KOPT-K1 (cell line): Measurements from ENCODE around the gene UQCRQ.

ENCODE experiments used
- H3K27ac ChIP-seq: fragments of 200-600 bp; sonication (generic); 2 replicates; pipeline ENCODE4 v1.5.1; 2016; ENCODE audit warnings: antibody characterized with exemption, mild to moderate bottlenecking, low read depth, low read length; ENCODE audit not compliant: poor library complexity, severe bottlenecking
- H3K36me3 ChIP-seq: fragments of 200-600 bp; sonication (generic); 2 replicates; pipeline ENCODE4 v1.5.1; 2017; ENCODE audit warnings: antibody characterized with exemption, mild to moderate bottlenecking, low read length, moderate library complexity; ENCODE audit not compliant: insufficient read depth
- H3K9me3 ChIP-seq: fragments of 200-600 bp; sonication (generic); 2 replicates; pipeline ENCODE4 v1.5.1; 2017; ENCODE audit warnings: antibody characterized with exemption, low read length, mild to moderate bottlenecking; ENCODE audit not compliant: insufficient read depth, poor library complexity, severe bottlenecking

Gene UQCRQ

GRCh38 chr5:132866342-132867045 is at the start of gene UQCRQ, which contains the start of gene GDF9:
Gene UQCRQ (plus strand): TSS chr5:132866642. CDS start chr5:132866882, 240 bp downstream.
Gene GDF9 (minus strand): TSS chr5:132866469. CDS start chr5:132864533, 1,936 bp downstream.
- H3K27ac ChIP-seq, result peak within 1 kb of the TSS; percentile 71
- peaks cover 39% of the 10 kb centered on the region for H3K36me3 ChIP-seq
- H3K9me3 ChIP-seq, result no peaks in the 10 kb centered on the region

- Histone ChIP-seq H3K9me3 (no peaks in the 10 kb centered on the region), H3K27ac (no peak overlapping the region), H3K36me3 (no peaks in the 10 kb centered on the region)
These were observed 49.4 kb upstream of the UQCRQ start for GRCh38 chr5:132817011-132817410.

DNA sequence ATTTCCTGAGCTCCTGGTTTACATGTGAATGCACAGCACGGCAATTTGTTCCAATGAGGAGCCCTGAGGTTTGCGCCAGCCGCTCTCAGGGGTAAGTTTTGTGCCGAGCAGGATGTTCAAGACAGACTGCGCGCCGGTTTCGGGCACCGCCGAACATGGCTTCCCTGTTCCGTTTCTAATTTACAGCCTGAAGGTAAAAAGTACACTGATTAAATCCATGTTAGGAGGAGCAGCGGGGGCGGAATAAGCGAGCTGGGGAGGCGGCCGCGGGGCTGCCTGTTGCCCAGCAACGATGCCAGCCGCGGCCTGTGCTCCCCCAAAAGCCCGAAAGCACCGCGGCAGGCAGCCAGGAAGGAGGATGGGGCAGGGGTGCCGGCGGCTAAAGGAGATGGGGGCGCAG is 47.0 kb upstream of the UQCRQ start:
- Histone ChIP-seq H3K9me3 (no peaks in the 10 kb centered on the region), H3K36me3 (no peaks in the 10 kb centered on the region), H3K27ac (no peak overlapping the region)

DNA sequence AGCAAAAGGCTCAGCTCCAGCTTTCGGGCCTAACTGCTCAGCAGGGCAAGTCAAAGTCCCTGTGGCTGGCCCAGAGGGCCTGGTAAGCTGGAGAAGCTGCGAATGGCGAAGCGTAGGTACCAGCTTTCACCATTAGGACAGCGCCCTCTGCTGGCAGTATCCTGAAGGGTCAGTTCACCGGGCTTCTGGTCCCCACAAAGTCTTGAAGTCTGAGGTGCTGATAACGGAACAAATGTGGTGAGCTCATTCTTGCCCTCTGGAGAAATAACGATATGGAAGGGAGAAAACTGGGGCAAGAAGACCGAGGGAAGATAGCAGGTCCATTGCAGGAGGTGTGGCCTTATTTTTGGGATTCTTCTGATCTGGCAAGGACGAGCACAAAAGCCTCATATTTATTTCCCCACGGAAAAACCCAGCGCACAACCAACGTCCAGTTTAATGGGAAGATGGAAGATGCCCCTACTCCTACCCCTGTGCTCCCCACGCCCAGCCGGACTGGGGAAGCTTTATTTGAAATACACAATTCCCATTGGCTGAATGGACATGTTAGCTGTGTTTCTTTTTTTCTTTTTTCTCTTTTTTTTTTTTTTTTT is 46.2 kb upstream of the UQCRQ start:
- no peak overlapping the region for H3K27ac ChIP-seq

GRCh38 chr5:132821350-132821749 is 45.1 kb upstream of the UQCRQ start:
- H3K36me3 ChIP-seq, result no peaks in the 10 kb centered on the region

More for the DNA sequence above, 46.2 kb upstream of the UQCRQ start:
- Histone ChIP-seq H3K9me3 (no peaks in the 10 kb centered on the region), H3K36me3 (no peaks in the 10 kb centered on the region)

DNA sequence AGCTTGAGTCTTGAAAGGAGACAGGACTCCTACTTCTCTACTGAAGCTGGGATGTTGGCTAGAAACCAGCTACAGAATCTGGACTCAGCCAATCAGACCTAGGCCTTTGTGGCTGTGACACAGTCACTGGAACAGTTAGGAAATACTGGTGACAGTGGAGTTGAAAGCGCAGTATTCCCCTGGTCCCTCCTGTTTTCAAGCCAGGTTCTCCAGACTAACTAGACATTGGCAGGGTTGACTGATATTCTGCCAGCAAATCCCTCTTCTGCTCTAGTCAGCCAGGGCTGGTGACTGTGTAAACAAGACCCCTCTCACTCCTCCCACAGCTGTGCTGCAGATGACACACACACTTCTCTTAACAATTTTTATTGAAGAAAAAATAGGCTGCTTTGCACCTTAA is 44.7 kb upstream of the UQCRQ start:
- no peaks in the 10 kb centered on the region for H3K36me3 ChIP-seq
- H3K9me3 ChIP-seq, result no peaks in the 10 kb centered on the region
- no peak overlapping the region for H3K27ac ChIP-seq

More at GRCh38 chr5:132821350-132821749, 45.1 kb upstream of the UQCRQ start:
- H3K9me3 ChIP-seq, result no peaks in the 10 kb centered on the region
- H3K27ac ChIP-seq, result no peak overlapping the region

- no peaks in the 10 kb centered on the region for H3K36me3 ChIP-seq
- H3K9me3 ChIP-seq, result no peaks in the 10 kb centered on the region
- H3K27ac ChIP-seq, result no peak overlapping the region
These were observed 43.6 kb upstream of the UQCRQ start for GRCh38 chr5:132822650-132823480.

DNA sequence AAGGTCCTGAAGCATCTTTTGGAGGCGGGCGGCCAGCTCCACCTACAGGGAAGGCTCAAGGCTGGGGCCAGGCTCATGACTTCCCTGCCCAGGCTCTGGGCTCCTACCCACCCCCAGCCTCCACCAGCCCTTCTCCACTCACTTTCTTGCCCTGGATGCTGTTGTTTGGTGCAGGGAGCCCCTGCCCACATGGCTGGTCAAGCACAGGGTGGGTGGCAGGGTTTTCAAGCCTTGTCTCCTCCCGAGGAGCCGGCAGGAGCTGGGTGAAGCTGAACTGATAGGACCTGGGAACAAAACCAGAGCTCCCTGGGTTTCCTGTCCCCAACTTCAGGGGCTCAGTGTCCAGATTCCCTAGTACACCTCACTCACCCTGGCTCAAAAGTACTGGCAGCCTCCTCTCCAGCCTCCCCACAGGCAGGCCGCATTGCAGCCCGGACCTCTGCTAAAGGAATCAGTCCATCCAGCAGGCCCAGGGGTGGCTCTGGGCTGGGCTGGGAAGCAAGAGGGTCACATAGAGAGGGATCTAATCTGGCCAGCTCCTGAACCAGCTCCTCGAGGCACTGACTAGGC is 42.9 kb upstream of the UQCRQ start:
- Histone ChIP-seq H3K36me3 (no peaks in the 10 kb centered on the region), H3K27ac (no peak overlapping the region), H3K9me3 (no peaks in the 10 kb centered on the region)

DNA sequence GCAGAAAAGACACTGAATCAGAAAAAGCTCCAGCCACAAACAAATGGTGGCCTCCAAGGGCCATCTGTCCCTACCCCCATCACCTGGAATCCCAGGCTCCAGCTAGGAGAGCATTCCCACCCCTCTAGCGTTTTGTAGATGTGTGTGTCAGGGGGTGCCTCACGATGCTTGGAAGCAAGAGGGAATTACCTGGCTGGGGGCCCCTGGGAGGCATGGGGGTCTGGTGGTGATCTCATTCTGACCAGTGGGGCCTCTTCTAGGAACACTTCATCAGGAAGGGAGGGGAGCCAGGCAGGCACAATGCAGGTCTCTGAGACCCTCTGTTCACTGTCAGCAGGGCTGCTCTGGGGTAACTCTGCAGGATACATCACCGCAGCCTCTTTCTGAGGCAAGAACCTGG is 42.0 kb upstream of the UQCRQ start:
- H3K27ac ChIP-seq, result no peak overlapping the region
- no peaks in the 10 kb centered on the region for H3K36me3 ChIP-seq
- no peaks in the 10 kb centered on the region for H3K9me3 ChIP-seq

GRCh38 chr5:132825033-132825833 is 41.2 kb upstream of the UQCRQ start:
- no peak overlapping the region for H3K27ac ChIP-seq
- no peaks in the 10 kb centered on the region for H3K9me3 ChIP-seq
- no peaks in the 10 kb centered on the region for H3K36me3 ChIP-seq

DNA sequence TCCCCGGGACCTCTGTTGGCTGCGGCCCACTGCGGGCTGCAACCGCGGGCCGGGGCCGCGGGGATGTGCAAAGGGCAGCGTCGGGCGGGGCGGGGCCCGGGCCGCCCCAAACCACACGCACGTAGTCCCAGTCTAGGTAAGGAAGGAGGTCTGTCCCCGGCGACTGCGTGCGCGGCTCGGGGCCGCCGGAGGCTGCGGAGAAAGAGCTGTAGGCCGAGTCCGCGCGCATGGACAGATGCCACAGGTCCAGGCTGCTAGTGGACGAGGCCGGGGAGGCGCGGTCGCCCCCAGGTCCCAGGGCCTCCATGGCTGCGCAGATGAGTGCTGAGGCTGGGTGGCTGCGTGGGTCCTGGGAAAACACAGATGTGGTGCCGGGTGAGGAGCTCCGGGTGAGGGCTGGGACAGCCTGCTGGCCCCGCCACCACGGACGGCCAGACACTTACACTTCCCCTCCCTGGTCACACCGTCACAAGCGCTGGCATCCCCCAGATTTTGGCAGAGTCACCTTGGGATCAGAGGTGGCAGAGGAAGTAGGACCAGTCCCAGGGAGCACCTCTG is 40.5 kb upstream of the UQCRQ start:
- H3K9me3 ChIP-seq, result no peaks in the 10 kb centered on the region
- no peaks in the 10 kb centered on the region for H3K36me3 ChIP-seq
- H3K27ac ChIP-seq, result no peak overlapping the region

- H3K9me3 ChIP-seq, result no peaks in the 10 kb centered on the region
- no peak overlapping the region for H3K27ac ChIP-seq
- no peaks in the 10 kb centered on the region for H3K36me3 ChIP-seq
These were observed 39.9 kb upstream of the UQCRQ start for GRCh38 chr5:132826424-132827082.

DNA sequence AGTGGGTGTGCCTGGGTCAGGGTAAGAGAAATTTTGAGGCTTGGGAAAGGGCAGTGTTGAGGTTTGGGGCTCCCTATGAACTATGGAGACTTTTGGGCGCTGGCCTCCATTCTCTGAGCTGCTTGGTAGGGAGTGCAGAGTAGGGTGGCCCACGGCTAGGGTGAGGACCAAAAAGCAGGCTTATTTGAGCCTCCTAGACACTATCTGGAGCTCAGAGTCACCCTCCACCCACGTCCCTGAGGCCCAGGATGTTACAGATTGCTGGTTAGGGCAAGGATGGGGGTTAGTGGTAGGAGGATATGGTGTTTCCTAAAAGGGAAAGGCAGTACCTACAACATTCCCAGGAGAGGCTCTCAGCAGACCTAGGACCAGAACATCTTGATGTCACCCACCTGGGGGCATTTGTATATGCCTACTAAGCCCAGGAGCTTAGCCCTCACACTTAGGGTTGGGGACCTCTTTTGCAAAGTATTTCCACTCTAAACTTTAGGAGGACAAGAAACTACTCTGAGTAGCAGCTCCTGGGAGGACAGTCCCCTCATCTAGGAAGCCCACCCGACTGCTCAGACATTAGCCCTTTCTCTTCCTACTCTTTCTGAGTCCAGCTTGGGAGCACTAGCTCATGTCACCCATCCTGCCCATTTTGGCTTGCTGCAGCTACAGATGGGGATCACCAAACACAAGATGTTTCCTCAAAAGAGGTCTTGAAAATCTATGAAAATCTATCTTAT is 38.3 kb upstream of the UQCRQ start:
- H3K9me3 ChIP-seq, result no peaks in the 10 kb centered on the region
- no peaks in the 10 kb centered on the region for H3K36me3 ChIP-seq
- no peak overlapping the region for H3K27ac ChIP-seq
